Measurements from ENCODE around the gene JADE2. TPM values are rescaled to one million over a fixed set of nuclear protein-coding genes. Genes with fewer than 3 reads are reported as not detected.

The JADE2 gene
- total RNA-seq, 1 experiment from 2014 or later: 18.4 TPM

DNA sequence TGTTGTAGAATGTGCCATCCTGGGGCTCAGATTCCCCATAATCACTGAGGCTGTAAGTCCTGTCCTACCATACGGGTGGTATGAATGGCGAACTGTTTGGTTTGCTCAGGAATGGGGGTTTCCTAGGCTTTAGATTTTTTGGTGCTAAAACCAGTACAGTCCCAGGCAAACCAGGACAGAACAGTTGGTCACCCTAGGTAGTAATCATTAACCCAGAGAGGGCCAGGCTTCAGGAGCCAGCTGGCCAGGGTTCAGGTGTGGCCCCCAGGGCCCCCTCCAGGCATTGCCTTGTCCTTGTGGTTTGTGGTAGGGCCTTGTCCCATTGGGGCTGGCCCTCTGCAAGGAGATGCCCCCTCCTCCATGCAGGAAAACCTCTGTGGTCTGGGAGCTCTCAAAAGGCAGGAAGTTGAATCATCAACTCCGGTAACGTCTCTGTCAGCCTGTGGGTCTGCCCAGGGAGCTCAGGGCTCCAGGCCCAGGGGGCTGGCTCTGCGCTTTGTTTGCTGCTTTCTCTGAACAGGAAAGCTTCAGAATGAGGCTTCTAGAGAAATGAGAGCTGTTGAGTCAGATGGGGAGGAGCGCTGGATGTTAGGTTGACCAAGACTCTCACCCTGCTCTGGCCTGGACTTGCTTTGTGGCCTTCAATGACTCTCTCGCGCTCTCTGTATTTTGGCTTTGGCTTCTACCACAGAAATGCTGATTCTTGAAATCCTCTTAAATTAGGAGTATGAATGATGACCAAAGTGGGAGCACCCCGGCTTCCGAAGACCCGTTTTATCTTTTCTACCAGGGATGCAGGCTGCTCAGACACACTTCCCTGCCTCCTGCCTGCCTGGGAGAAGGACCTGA, 22.2 kb upstream of the JADE2 start:
- Histone ChIP-seq H3K4me1 (ENCODE audit: insufficient read depth, low read length, poor library complexity, severe bottlenecking) (peaks cover 14% of the 10 kb centered on the region), H3K4me3 (ENCODE audit: low read depth, low read length, poor library complexity, severe bottlenecking) (no peak overlapping the region), H3K36me3 (ENCODE audit: insufficient read depth, low read length, poor library complexity, severe bottlenecking) (no peaks in the 10 kb centered on the region), H3K9me3 (ENCODE audit: low read depth, low read length, poor library complexity, severe bottlenecking) (no peaks in the 10 kb centered on the region), H3K27me3 (replicated peaks; ENCODE audit: insufficient read depth, low read depth, low read length, poor library complexity) (no peaks in the 10 kb centered on the region), H3K27ac (ENCODE audit: low read depth, low read length, poor library complexity, severe bottlenecking) (peak overlapping the region; percentile 31)
- BruUV-seq (replicated peaks): no TSS peak
- CTCF ChIA-PET: interaction anchor here (0.6 to 1.1 kb wide), 2 partner anchors 24 to 51 kb away, joined by 3 to 4 read pairs; no protein-coding TSS in a partner anchor
- TF ChIP-seq EZH2 (IDR thresholded peaks at IDR 0.05; ENCODE audit: borderline replicate concordance, low read depth, low read length, poor library complexity, severe bottlenecking): no peak
- TF ChIP-seq, protein P1, sequence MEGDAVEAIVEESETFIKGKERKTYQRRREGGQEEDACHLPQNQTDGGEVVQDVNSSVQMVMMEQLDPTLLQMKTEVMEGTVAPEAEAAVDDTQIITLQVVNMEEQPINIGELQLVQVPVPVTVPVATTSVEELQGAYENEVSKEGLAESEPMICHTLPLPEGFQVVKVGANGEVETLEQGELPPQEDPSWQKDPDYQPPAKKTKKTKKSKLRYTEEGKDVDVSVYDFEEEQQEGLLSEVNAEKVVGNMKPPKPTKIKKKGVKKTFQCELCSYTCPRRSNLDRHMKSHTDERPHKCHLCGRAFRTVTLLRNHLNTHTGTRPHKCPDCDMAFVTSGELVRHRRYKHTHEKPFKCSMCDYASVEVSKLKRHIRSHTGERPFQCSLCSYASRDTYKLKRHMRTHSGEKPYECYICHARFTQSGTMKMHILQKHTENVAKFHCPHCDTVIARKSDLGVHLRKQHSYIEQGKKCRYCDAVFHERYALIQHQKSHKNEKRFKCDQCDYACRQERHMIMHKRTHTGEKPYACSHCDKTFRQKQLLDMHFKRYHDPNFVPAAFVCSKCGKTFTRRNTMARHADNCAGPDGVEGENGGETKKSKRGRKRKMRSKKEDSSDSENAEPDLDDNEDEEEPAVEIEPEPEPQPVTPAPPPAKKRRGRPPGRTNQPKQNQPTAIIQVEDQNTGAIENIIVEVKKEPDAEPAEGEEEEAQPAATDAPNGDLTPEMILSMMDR (conservative IDR thresholded peaks at IDR 0.05; ENCODE audit: low read depth, low read length): no peak
- POLR2A ChIA-PET (ENCODE audit: low non-redundant PET): interaction anchor here (0.6 kb wide), 2 partner anchors 11 to 128 kb away, joined by 4 to 9 read pairs; no protein-coding TSS in a partner anchor
- intact Hi-C loops (cut with micrococcal nuclease; ENCODE audit: unreplicated experiment): no loop called here
- peak; percentile 89 for DNase-seq (ENCODE audit: low spot score)

DNA sequence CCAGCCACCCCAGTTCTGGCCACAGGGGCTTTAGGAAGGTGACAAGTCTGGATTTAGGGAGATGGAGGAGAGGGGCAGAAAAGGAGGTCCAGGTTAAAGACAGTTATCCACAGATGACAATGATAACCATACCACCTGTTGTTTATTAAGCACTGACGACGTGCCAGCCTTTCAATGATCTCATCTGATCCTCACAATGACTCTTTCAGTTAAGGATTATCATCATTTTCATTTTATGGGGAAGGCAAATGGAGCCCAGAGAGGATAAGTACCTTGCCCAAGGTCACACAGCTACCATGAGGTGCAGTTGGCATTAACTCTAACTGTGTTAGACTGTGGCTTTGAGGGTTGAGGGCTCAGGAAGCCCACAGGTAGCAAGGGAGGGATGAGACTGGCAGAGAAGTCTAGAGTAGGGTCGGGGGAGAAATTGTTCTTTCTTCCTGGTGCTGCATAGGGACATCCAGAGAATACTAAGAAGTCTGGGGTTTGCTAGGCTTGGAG, 21.5 kb upstream of the JADE2 start:
- ChIA-PET POLR2A (ENCODE audit: low non-redundant PET) (interaction anchor here (0.6 kb wide), 1 partner anchor 10 kb away, joined by 4 read pairs; no protein-coding TSS in a partner anchor), CTCF (interaction anchor here (1.1 kb wide), 1 partner anchor 24 kb away, joined by 4 read pairs; no protein-coding TSS in a partner anchor)
- H3K4me1 ChIP-seq (ENCODE audit: insufficient read depth, low read length, poor library complexity, severe bottlenecking): peaks cover 14% of the 10 kb centered on the region
- no peak overlapping the region for H3K4me3 ChIP-seq (ENCODE audit: low read depth, low read length, poor library complexity, severe bottlenecking)
- BruUV-seq (replicated peaks): no TSS peak
- intact Hi-C loops (cut with micrococcal nuclease; ENCODE audit: unreplicated experiment): no loop called here
- DNase-seq (ENCODE audit: low spot score): peak; percentile 34
- H3K27ac ChIP-seq (ENCODE audit: low read depth, low read length, poor library complexity, severe bottlenecking): peak overlapping the region; percentile 31
- TF ChIP-seq, protein P1 (conservative IDR thresholded peaks at IDR 0.05; ENCODE audit: low read depth, low read length): no peak
- TF ChIP-seq EZH2 (IDR thresholded peaks at IDR 0.05; ENCODE audit: borderline replicate concordance, low read depth, low read length, poor library complexity, severe bottlenecking): no peak
- H3K9me3 ChIP-seq (ENCODE audit: low read depth, low read length, poor library complexity, severe bottlenecking): no peaks in the 10 kb centered on the region
- no peaks in the 10 kb centered on the region for H3K36me3 ChIP-seq (ENCODE audit: insufficient read depth, low read length, poor library complexity, severe bottlenecking)
- H3K27me3 ChIP-seq (replicated peaks; ENCODE audit: insufficient read depth, low read depth, low read length, poor library complexity): no peaks in the 10 kb centered on the region

DNA sequence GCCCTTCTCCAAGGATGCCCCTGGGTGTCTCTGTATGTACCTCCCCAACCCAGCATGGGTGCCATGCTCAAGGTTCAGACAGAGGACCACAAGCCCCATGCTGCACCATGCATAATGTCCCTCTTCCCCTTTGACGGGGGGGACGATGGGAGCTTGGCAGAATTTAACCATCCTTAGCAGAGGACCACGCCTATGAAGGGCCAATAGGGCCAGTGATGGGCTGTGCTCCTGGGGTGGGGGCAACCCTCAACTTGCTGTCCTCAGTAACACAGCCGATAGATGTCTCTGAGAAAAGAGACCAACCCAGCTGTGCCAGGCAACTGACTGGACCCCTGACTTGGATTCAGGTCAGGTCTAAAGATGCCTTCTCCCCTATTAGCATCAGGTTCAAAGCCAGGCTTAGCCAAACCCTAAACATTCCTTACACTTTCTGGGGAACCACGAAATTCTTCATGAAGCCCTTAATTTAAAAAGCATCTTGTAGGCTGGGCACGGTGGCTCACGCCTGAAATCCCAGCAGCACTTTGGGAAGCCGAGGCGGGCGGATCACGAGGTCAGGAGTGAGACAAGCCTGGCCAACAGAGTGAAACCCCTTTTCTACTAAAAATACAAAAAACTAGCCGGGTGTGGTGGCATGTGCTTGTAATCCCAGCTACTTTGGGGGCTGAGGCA, 20.7 kb upstream of the JADE2 start:
- Histone ChIP-seq H3K4me1 (ENCODE audit: insufficient read depth, low read length, poor library complexity, severe bottlenecking) (peaks cover 14% of the 10 kb centered on the region), H3K9me3 (ENCODE audit: low read depth, low read length, poor library complexity, severe bottlenecking) (no peaks in the 10 kb centered on the region), H3K27ac (ENCODE audit: low read depth, low read length, poor library complexity, severe bottlenecking) (no peak overlapping the region), H3K36me3 (ENCODE audit: insufficient read depth, low read length, poor library complexity, severe bottlenecking) (no peaks in the 10 kb centered on the region), H3K27me3 (replicated peaks; ENCODE audit: insufficient read depth, low read depth, low read length, poor library complexity) (no peaks in the 10 kb centered on the region), H3K4me3 (ENCODE audit: low read depth, low read length, poor library complexity, severe bottlenecking) (no peak overlapping the region)
- intact Hi-C loops (cut with micrococcal nuclease; ENCODE audit: unreplicated experiment): no loop called here
- ChIA-PET POLR2A (ENCODE audit: low non-redundant PET) (no interaction called here), CTCF (no interaction called here)
- no peak for TF ChIP-seq EZH2 (IDR thresholded peaks at IDR 0.05; ENCODE audit: borderline replicate concordance, low read depth, low read length, poor library complexity, severe bottlenecking)
- TF ChIP-seq, protein P1 (conservative IDR thresholded peaks at IDR 0.05; ENCODE audit: low read depth, low read length): no peak
- BruUV-seq (replicated peaks): no TSS peak
- no peak for DNase-seq (ENCODE audit: low spot score)

Measured in A673 (cell line).